HL-60 (cell line): ENCODE data around the gene CYB5R4.

Source experiments
- DNase-seq, 2 experiments: peaks; one replicate each; pipeline ENCODE4 v3.0.0-alpha.2; 2010 to 2020; ENCODE audit warnings: low read depth in 1 of 2, low spot score in 1 of 2
- H3K27ac ChIP-seq: fragments of 250-450 bp; sonication (Bioruptor Pico); replicated peaks from 2 replicates; pipeline ENCODE4 v1.5.1; 2020; ENCODE audit warnings: mild to moderate bottlenecking, moderate library complexity
- H3K27me3 ChIP-seq: fragments of 250-450 bp; sonication (Bioruptor Pico); 2 replicates; pipeline ENCODE4 v1.5.1; 2021; ENCODE audit warnings: mild to moderate bottlenecking, moderate library complexity; ENCODE audit not compliant: insufficient read depth, poor library complexity, severe bottlenecking
- H3K4me3 ChIP-seq: replicated peaks from 2 replicates; pipeline ENCODE4 v1.5.1; 2011; ENCODE audit warnings: mild to moderate bottlenecking, control low read depth, low read length; ENCODE audit not compliant: insufficient read depth
- CTCF ChIP-seq: IDR thresholded peaks from one replicate; pipeline ENCODE4 v1.5.1; 2011; ENCODE audit warnings: low read length, control low read depth, inconsistent platforms; ENCODE audit not compliant: insufficient read depth
- GABPA ChIP-seq: IDR thresholded peaks from 2 replicates; pipeline ENCODE4 v1.6.1; 2012; ENCODE audit warnings: low read depth
- POLR2AphosphoS5 ChIP-seq: IDR thresholded peaks from 2 replicates; pipeline ENCODE4 v1.6.1; 2012; ENCODE audit warnings: low read depth
- REST ChIP-seq: IDR thresholded peaks from 2 replicates; pipeline ENCODE4 v1.6.1; 2012; ENCODE audit warnings: low read depth; ENCODE audit not compliant: insufficient replicate concordance
- SPI1 ChIP-seq: IDR thresholded peaks from 2 replicates; pipeline ENCODE4 v1.6.1; 2012; ENCODE audit warnings: low read depth, mild to moderate bottlenecking, borderline replicate concordance

Gene CYB5R4

GRCh38 chr6:83911278-83911677, 51.8 kb downstream of the CYB5R4 start:
- Histone ChIP-seq H3K27me3 (no peaks in the 10 kb centered on the region), H3K27ac (no peak overlapping the region), H3K4me3 (no peak overlapping the region)
- TF ChIP-seq POLR2AphosphoS5 (no peak), SPI1 (no peak), CTCF (no peak), GABPA (no peak), REST (no peak)
- no peak for DNase-seq

GRCh38 chr6:83914953-83915352, 55.5 kb downstream of the CYB5R4 start:
- DNase-seq: no peak
- TF ChIP-seq POLR2AphosphoS5: no peak
- TF ChIP-seq GABPA: no peak
- TF ChIP-seq REST: no peak
- no peak for TF ChIP-seq SPI1
- TF ChIP-seq CTCF: no peak
- Histone ChIP-seq H3K4me3 (no peak overlapping the region), H3K27ac (no peak overlapping the region), H3K27me3 (no peaks in the 10 kb centered on the region)

GRCh38 chr6:83917001-83917400, 57.5 kb downstream of the CYB5R4 start:
- H3K27me3 ChIP-seq: no peaks in the 10 kb centered on the region
- TF ChIP-seq POLR2AphosphoS5: no peak
- TF ChIP-seq REST: no peak
- no peak for TF ChIP-seq GABPA
- no peak for TF ChIP-seq SPI1
- TF ChIP-seq CTCF: no peak
- no peak for DNase-seq
- no peak overlapping the region for H3K4me3 ChIP-seq
- H3K27ac ChIP-seq: no peak overlapping the region
